ENCODE results near the gene ABCB8. TPM values are rescaled to one million over a fixed set of nuclear protein-coding genes. Genes with fewer than 3 reads are reported as not detected.

The ABCB8 gene
- total RNA-seq, 4 donors from 2014 or later: 21.0 to 49.0 (median 31.6) TPM

Other genes starting within 250 kb of the ABCB8 start
- 10 to 100 TPM; 33.9 to 83.1 (median 63.2) TPM for gene TMEM176B, start 228.1 kb upstream of the ABCB8 start, total RNA-seq
- gene TMEM176A, start 227.7 kb upstream of the ABCB8 start, total RNA-seq: 10 to 100 TPM; 21.8 to 62.4 (median 36.1) TPM
- gene AOC1, start 175.9 kb upstream of the ABCB8 start, total RNA-seq: not detected
- 1 to 10 TPM; 1.5 to 9.0 (median 2.4) TPM for gene KCNH2, start 50.1 kb upstream of the ABCB8 start, total RNA-seq
- 10 to 100 TPM; 20.3 to 38.1 (median 23.8) TPM for gene NOS3, start 37.4 kb upstream of the ABCB8 start, total RNA-seq
- gene ATG9B, start 4.0 kb upstream of the ABCB8 start, total RNA-seq: not detected
- 1 to 10 TPM; 1.7 to 6.0 (median 4.0) TPM for gene ASIC3, start 20.1 kb downstream of the ABCB8 start, total RNA-seq
- 10 to 100 TPM in 1 of 4 donors, 1 to 10 TPM in 3; 3.6 to 13.1 (median 7.1) TPM for gene CDK5, start 29.4 kb downstream of the ABCB8 start, total RNA-seq
- 100 to 1,000 TPM in 1 of 4 donors, 10 to 100 TPM in 3; 74.3 to 111 (median 91.4) TPM for gene SLC4A2, start 31.1 kb downstream of the ABCB8 start, total RNA-seq
- gene FASTK, start 52.4 kb downstream of the ABCB8 start, total RNA-seq: 100 to 1,000 TPM in 1 of 4 donors, 10 to 100 TPM in 3; 69.9 to 139 (median 79.7) TPM
- gene TMUB1, start 55.0 kb downstream of the ABCB8 start, total RNA-seq: 10 to 100 TPM; 24.3 to 61.5 (median 33.8) TPM
- gene AGAP3, start 58.0 kb downstream of the ABCB8 start, total RNA-seq: 100 to 1,000 TPM in 2 of 4 donors, 10 to 100 TPM in 2; 40.0 to 114 (median 87.2) TPM
- gene GBX1, start 139.2 kb downstream of the ABCB8 start, total RNA-seq: not detected
- not detected for gene ASB10, start 158.8 kb downstream of the ABCB8 start, total RNA-seq
- gene H2BK1, start 182.0 kb downstream of the ABCB8 start, total RNA-seq: not detected
- 10 to 100 TPM; 34.3 to 72.9 (median 34.9) TPM for gene ABCF2, start 198.8 kb downstream of the ABCB8 start, total RNA-seq
- gene CHPF2, start 204.0 kb downstream of the ABCB8 start, total RNA-seq: 10 to 100 TPM; 34.5 to 58.5 (median 40.2) TPM
- 10 to 100 TPM; 55.5 to 97.2 (median 77.3) TPM for gene SMARCD3, start 220.2 kb downstream of the ABCB8 start, total RNA-seq

Data from tibial nerve (tissue), 4 donors.